Fibroblast of pulmonary artery (primary cell): Measurements from ENCODE around the gene EIF3D.

Experiments
- DNase-seq: peaks from one replicate; pipeline ENCODE4 v3.0.0-alpha.2; 2010; ENCODE audit warnings: low read depth
- H3K4me3 ChIP-seq: replicated peaks from 2 replicates; pipeline ENCODE4 v1.5.1; 2011; ENCODE audit warnings: low read depth, mild to moderate bottlenecking, control low read depth, low read length, moderate library complexity
- TF ChIP-seq, protein P1 (sequence below): IDR thresholded peaks from 2 replicates; pipeline ENCODE4 v1.5.1; 2011; ENCODE audit warnings: mild to moderate bottlenecking, control low read depth, low read length, inconsistent platforms; ENCODE audit errors: missing control alignments

EIF3D gene

GRCh38 chr22:36475341-36475740, 53.6 kb downstream of the EIF3D start:
- TF ChIP-seq, protein P1, sequence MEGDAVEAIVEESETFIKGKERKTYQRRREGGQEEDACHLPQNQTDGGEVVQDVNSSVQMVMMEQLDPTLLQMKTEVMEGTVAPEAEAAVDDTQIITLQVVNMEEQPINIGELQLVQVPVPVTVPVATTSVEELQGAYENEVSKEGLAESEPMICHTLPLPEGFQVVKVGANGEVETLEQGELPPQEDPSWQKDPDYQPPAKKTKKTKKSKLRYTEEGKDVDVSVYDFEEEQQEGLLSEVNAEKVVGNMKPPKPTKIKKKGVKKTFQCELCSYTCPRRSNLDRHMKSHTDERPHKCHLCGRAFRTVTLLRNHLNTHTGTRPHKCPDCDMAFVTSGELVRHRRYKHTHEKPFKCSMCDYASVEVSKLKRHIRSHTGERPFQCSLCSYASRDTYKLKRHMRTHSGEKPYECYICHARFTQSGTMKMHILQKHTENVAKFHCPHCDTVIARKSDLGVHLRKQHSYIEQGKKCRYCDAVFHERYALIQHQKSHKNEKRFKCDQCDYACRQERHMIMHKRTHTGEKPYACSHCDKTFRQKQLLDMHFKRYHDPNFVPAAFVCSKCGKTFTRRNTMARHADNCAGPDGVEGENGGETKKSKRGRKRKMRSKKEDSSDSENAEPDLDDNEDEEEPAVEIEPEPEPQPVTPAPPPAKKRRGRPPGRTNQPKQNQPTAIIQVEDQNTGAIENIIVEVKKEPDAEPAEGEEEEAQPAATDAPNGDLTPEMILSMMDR: no peak
- H3K4me3 ChIP-seq: no peak overlapping the region
- DNase-seq: no peak

- TF ChIP-seq, protein P1: no peak
- no peak for DNase-seq
- H3K4me3 ChIP-seq: no peak overlapping the region
Observed at GRCh38 chr22:36472689-36473088, 56.3 kb downstream of the EIF3D start.

- DNase-seq: peak; percentile 33
- TF ChIP-seq, protein P1: no peak
- H3K4me3 ChIP-seq: no peak overlapping the region
Observed at GRCh38 chr22:36471341-36471821, 57.6 kb downstream of the EIF3D start.

- H3K4me3 ChIP-seq: no peak overlapping the region
- TF ChIP-seq, protein P1: no peak
Observed at GRCh38 chr22:36470994-36471331, 58.0 kb downstream of the EIF3D start.

DNA sequence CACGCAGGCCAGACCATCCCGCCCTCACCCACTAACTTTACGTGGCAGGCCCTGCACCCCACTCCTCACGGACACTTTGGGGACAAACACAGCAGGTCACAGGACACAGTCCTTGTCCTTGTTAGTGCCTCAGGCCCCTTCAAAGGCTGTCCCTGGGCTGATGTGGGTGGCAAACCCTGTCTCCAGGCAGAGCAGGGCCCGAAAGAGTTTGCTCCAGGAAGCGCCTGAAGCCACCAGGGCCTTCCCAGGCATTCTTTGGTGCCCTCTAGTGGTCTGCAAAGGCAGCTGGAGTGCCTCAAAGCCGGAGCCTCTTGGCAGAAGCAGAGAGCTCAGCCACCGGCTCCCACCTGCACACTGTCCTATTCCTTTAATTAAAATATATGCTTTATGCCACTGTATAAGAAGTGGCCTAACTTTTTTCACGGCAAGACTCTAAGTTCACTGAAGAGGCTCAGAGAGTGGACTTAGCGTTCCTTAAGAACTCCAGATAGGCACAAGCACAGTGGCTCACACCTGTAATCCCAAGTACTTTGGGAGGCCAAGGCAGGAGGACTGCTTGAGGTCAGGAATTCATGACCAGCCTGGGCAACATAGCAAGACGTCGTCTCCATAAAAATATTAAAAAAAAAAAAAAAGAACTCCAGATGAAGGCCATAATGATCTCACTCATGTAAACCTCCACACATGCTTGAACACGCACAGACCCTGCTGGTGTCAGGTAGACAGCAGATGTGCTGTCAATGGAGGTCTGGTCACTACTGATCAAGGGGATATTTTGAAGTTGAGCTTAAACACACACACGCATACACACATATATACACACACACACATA, 58.6 kb downstream of the EIF3D start:
- peak; percentile 91 for DNase-seq
- TF ChIP-seq, protein P1: peak; percentile 97
- H3K4me3 ChIP-seq: no peak overlapping the region

More at GRCh38 chr22:36470994-36471331, 58.0 kb downstream of the EIF3D start:
- peak; percentile 31 for DNase-seq

GRCh38 chr22:36469094-36469710, 59.8 kb downstream of the EIF3D start:
- H3K4me3 ChIP-seq: no peak overlapping the region
- TF ChIP-seq, protein P1: no peak
- no peak for DNase-seq
